Lung (tissue), 12 donors: Measurements from ENCODE around the gene IP6K3. TPM values are rescaled to one million over a fixed set of nuclear protein-coding genes. Genes with fewer than 3 reads are reported as not detected.

ENCODE experiments used
- ATAC-seq: fragments of 200-7000 bp; cut with Tn5 transposase; one replicate; pipeline ENCODE4 v1.9.1; 2020; ENCODE audit warnings: moderate number of reproducible peaks; ENCODE audit not compliant: insufficient read depth, low FRiP score
- DNase-seq, 3 donors: peaks; one replicate each; pipeline ENCODE4 v3.0.0-alpha.2; 2013 to 2017
- H3K27ac ChIP-seq, 2 donors: one replicate each; pipeline ENCODE4 v1.5.1; 2013; ENCODE audit warnings: mild to moderate bottlenecking in 2 of 2, moderate library complexity in 2 of 2, control low read depth in 1 of 2, inconsistent platforms in 1 of 2, low read depth in 1 of 2, low read length in 1 of 2
- H3K27me3 ChIP-seq, 3 donors: one replicate each; pipeline ENCODE4 v1.5.1; 2013; ENCODE audit warnings: low read length in 2 of 3; ENCODE audit not compliant: control insufficient read depth in 3 of 3, insufficient read depth in 3 of 3
- H3K36me3 ChIP-seq, 4 donors: one replicate each; pipeline ENCODE4 v1.5.1; 2013; ENCODE audit warnings: low read length in 4 of 4, mild to moderate bottlenecking in 1 of 4, moderate library complexity in 1 of 4; ENCODE audit not compliant: control insufficient read depth in 4 of 4, insufficient read depth in 4 of 4
- H3K4me1 ChIP-seq, 5 donors: one replicate each; pipeline ENCODE4 v1.5.1; 2013; ENCODE audit warnings: low read length in 5 of 5, mild to moderate bottlenecking in 2 of 5, moderate library complexity in 1 of 5; ENCODE audit not compliant: control insufficient read depth in 5 of 5, insufficient read depth in 5 of 5
- H3K4me3 ChIP-seq: one replicate; pipeline ENCODE4 v1.5.1; 2013; ENCODE audit warnings: mild to moderate bottlenecking, control low read depth, moderate library complexity
- H3K9ac ChIP-seq, 2 donors: one replicate each; pipeline ENCODE4 v1.5.1; 2013; ENCODE audit warnings: low read length in 2 of 2, control low read depth in 1 of 2; ENCODE audit not compliant: insufficient read depth in 1 of 2
- H3K9me3 ChIP-seq, 4 donors: one replicate each; pipeline ENCODE4 v1.5.1; 2013; ENCODE audit warnings: low read length in 3 of 4, mild to moderate bottlenecking in 1 of 4, moderate library complexity in 1 of 4; ENCODE audit not compliant: control insufficient read depth in 4 of 4, insufficient read depth in 3 of 4
- WGBS, 2 donors: extraction: QIAGEN DNeasy Blood & Tissue Kit; methylation state at CpG; one replicate each; pipeline ENCODE4 v1.1.7; 2013; 5-methylcytosine and 5-hydroxymethylcytosine counted together
- polyA plus RNA-seq, 2 donors: library from polyadenylated mRNA; stranded (reverse); fragments of 200-250 nt; gene quantifications; one replicate each; pipeline ENCODE4 v1.2.1, GENCODE V29; 2013
- total RNA-seq, 2 donors: library from RNA; depleted of rRNA in 1 of 2; stranded (reverse); fragments of >200 nt in 1 of 2; gene quantifications; one replicate each; pipeline ENCODE4 v1.2.1, GENCODE V29; 2014 to 2021
- TF ChIP-seq, protein P1 (sequence below): IDR thresholded peaks from 2 replicates; pipeline ENCODE4 v1.5.1; 2012; ENCODE audit warnings: mild to moderate bottlenecking; ENCODE audit errors: control extremely low read depth, extremely low read depth
- donor health status: control.
- donor health status: control.
- donor health status: Bipolar disorder and iron deficiency.
- donor health status: healthy.
- donor health status: DM: yes; HTN: yes; CAD: no.

IP6K3 gene
- total and polyA plus RNA-seq, 4 donors = 1.3 to 3.9 (median 2.5) TPM

DNA sequence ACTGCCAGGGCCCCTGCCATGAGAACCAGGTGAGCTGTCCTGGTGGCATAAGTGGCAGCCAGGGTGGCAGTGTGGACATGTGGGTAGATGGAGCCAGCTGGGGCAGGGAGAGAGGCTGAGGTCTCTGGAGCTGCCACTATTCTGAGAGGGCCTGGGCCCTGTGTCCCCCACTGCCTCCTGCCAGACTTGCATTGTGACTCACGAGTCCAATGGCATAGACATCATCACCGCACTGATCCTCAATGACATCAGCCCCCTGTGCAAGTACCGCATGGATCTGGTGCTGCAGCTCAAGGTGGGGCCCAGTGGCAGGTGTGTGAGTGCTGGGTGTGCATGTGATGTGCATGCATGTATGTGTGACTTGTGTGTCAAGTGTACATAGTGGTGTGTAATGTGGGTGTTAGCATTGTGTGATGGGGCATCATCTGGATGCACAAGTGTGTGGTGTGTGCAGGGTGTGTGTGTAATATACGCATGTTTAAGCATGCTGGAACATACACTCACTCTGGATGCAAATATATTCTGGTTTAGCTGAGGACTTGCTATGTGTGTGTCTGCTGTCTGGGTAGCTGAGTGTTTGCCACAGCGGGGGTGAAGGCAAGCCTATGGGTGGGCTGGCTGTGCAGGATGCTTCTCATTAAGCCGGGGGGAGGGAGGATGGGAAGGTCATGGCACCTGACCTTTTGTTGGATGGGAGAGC is 60.3 kb downstream of the IP6K3 start:
- Histone ChIP-seq H3K9ac (no peak overlapping the region), H3K27ac (no peak overlapping the region), H3K4me3 (no peak overlapping the region), H3K4me1 (no peaks in the 10 kb centered on the region), H3K9me3 (no peaks in the 10 kb centered on the region), H3K27me3 (peaks cover 0 to 2% (median 0%) of the 10 kb centered on the region in 3 donors), H3K36me3 (peaks cover 0 to 80% (median 20%) of the 10 kb centered on the region in 4 donors)
- 90 to 91% methylated on average over 6 of the region's 6 CpGs for WGBS, 2 donors
- TF ChIP-seq, protein P1, sequence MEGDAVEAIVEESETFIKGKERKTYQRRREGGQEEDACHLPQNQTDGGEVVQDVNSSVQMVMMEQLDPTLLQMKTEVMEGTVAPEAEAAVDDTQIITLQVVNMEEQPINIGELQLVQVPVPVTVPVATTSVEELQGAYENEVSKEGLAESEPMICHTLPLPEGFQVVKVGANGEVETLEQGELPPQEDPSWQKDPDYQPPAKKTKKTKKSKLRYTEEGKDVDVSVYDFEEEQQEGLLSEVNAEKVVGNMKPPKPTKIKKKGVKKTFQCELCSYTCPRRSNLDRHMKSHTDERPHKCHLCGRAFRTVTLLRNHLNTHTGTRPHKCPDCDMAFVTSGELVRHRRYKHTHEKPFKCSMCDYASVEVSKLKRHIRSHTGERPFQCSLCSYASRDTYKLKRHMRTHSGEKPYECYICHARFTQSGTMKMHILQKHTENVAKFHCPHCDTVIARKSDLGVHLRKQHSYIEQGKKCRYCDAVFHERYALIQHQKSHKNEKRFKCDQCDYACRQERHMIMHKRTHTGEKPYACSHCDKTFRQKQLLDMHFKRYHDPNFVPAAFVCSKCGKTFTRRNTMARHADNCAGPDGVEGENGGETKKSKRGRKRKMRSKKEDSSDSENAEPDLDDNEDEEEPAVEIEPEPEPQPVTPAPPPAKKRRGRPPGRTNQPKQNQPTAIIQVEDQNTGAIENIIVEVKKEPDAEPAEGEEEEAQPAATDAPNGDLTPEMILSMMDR = no peak
- ATAC-seq (no peak), DNase-seq (no peak)

DNA sequence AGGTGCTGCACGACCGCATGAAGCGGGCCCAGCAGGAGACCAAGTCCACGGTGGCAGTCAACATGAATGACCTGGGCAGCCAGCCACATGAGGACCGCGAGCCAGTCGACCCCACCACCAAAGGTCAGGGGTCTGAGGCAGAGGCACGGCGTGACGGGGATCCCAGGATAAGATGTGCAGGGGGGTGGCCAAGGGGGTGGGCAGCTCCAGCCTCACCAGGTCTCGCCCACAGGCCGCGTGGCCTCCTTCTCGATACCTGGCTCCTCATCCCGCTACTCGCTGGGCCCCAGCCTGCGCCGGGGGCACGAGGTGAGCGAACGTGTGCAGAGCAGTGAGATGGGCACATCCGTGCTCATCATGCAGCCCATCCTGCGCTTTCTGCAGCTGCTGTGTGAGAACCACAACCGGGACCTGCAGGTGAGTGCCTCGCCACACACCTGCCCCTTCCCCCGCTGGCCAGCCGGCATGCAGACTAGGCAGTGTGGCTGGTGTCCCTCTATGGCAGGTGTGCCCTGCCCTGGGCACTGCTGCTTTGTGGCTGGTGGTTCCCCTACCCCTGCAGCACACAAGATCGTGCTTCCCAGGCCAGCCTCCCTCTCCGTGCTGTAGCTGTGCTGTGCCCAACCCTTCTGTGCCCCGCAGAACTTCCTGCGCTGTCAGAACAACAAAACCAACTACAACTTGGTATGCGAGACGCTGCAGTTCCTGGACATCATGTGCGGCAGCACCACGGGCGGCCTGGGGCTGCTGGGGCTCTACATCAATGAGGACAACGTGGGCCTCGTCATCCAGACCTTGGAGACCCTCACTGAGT is 61.1 kb downstream of the IP6K3 start:
- Histone ChIP-seq H3K27ac (no peak overlapping the region), H3K27me3 (peaks cover 0 to 2% (median 0%) of the 10 kb centered on the region in 3 donors), H3K9ac (no peak overlapping the region), H3K36me3 (peaks cover 0 to 77% (median 18%) of the 10 kb centered on the region in 4 donors), H3K9me3 (no peaks in the 10 kb centered on the region), H3K4me3 (no peak overlapping the region), H3K4me1 (no peaks in the 10 kb centered on the region)
- DNase-seq (no peak), ATAC-seq (no peak)
- whole genome bisulfite sequencing, 2 donors = 91 to 92% methylated on average over 36 to 38 of the region's 38 CpGs
- TF ChIP-seq, protein P1 = no peak

DNA sequence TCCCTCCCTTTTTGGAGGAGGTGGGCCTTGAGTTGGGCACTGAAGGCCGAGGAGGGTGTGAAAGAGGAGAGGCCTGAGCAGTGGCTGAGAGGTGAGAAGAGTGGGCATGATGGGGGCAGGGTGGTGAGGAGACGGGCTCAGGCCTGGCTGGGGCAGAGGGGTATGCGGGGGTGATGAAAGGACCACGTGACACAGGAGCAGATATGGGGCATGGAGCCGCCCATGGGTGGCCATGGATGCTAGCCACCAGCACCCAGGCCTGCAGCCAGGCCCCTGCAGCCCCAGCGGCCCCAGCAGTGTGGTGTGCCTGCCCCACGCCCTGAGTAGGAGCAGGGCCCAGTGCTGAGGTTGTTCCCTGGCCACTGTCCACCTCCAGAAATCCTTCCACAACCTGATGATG is 61.7 kb downstream of the IP6K3 start:
- TF ChIP-seq, protein P1 = no peak
- Histone ChIP-seq H3K9me3 (no peaks in the 10 kb centered on the region), H3K27me3 (peaks cover 0 to 2% (median 0%) of the 10 kb centered on the region in 3 donors), H3K36me3 (peaks cover 0 to 77% (median 17%) of the 10 kb centered on the region in 4 donors), H3K4me3 (no peak overlapping the region), H3K27ac (no peak overlapping the region), H3K4me1 (no peaks in the 10 kb centered on the region), H3K9ac (no peak overlapping the region)
- WGBS, 2 donors = 94 to 98% methylated on average over 6 to 7 of the region's 7 CpGs
- DNase-seq (no peak), ATAC-seq (no peak)
